Measurements from ENCODE around the gene URB2. TPM values are rescaled to one million over a fixed set of nuclear protein-coding genes. Genes with fewer than 3 reads are reported as not detected.

Gene URB2
- total RNA-seq, 1 donor from 2014 or later = 3.5 TPM

- TF ChIP-seq CTCF (IDR thresholded peaks at IDR 0.05; ENCODE audit: borderline replicate concordance) = no peak
- peaks cover 6% of the 10 kb centered on the region for H3K4me1 ChIP-seq
- H3K27ac ChIP-seq (replicated peaks) = no peak overlapping the region
- intact Hi-C loops (cut with micrococcal nuclease) = no loop called here
- DNase-seq = no peak
- no peaks in the 10 kb centered on the region for H3K36me3 ChIP-seq
- no peaks in the 10 kb centered on the region for H3K27me3 ChIP-seq (ENCODE audit: low read depth)
- H3K9me3 ChIP-seq (replicated peaks) = no peaks in the 10 kb centered on the region
- no peak overlapping the region for H3K4me3 ChIP-seq
These were observed 46.2 kb downstream of the URB2 start for GRCh38 chr1:229672246-229672645.

GRCh38 chr1:229674042-229674441, 48.0 kb downstream of the URB2 start:
- TF ChIP-seq CTCF (IDR thresholded peaks at IDR 0.05; ENCODE audit: borderline replicate concordance) = no peak
- Histone ChIP-seq H3K36me3 (no peaks in the 10 kb centered on the region), H3K4me1 (peaks cover 2% of the 10 kb centered on the region), H3K27ac (replicated peaks) (no peak overlapping the region), H3K4me3 (no peak overlapping the region), H3K27me3 (ENCODE audit: low read depth) (no peaks in the 10 kb centered on the region), H3K9me3 (replicated peaks) (no peaks in the 10 kb centered on the region)
- DNase-seq = no peak
- intact Hi-C loops (cut with micrococcal nuclease) = no loop called here

GRCh38 chr1:229675396-229675795, 49.3 kb downstream of the URB2 start:
- no peak overlapping the region for H3K27ac ChIP-seq (replicated peaks)
- no peak for TF ChIP-seq CTCF (IDR thresholded peaks at IDR 0.05; ENCODE audit: borderline replicate concordance)
- no peak overlapping the region for H3K4me3 ChIP-seq

GRCh38 chr1:229685149-229685548, 59.1 kb downstream of the URB2 start:
- no peak for TF ChIP-seq CTCF (IDR thresholded peaks at IDR 0.05; ENCODE audit: borderline replicate concordance)
- H3K4me1 ChIP-seq = no peaks in the 10 kb centered on the region
- H3K27me3 ChIP-seq (ENCODE audit: low read depth) = no peaks in the 10 kb centered on the region
- intact Hi-C loops (cut with micrococcal nuclease) = no loop called here
- H3K4me3 ChIP-seq = no peak overlapping the region
- no peak for DNase-seq
- H3K36me3 ChIP-seq = no peaks in the 10 kb centered on the region
- peaks cover 9% of the 10 kb centered on the region for H3K9me3 ChIP-seq (replicated peaks)
- H3K27ac ChIP-seq (replicated peaks) = no peak overlapping the region

More at GRCh38 chr1:229675396-229675795, 49.3 kb downstream of the URB2 start:
- Histone ChIP-seq H3K4me1 (no peaks in the 10 kb centered on the region), H3K36me3 (no peaks in the 10 kb centered on the region), H3K27me3 (ENCODE audit: low read depth) (no peaks in the 10 kb centered on the region), H3K9me3 (replicated peaks) (no peaks in the 10 kb centered on the region)
- intact Hi-C loops (cut with micrococcal nuclease) = no loop called here
- DNase-seq = no peak

- TF ChIP-seq CTCF (IDR thresholded peaks at IDR 0.05; ENCODE audit: borderline replicate concordance) = no peak
- no peak overlapping the region for H3K27ac ChIP-seq (replicated peaks)
- peaks cover 9% of the 10 kb centered on the region for H3K9me3 ChIP-seq (replicated peaks)
- H3K36me3 ChIP-seq = no peaks in the 10 kb centered on the region
- DNase-seq = no peak
- no peaks in the 10 kb centered on the region for H3K27me3 ChIP-seq (ENCODE audit: low read depth)
- peaks cover 15% of the 10 kb centered on the region for H3K4me1 ChIP-seq
- no peak overlapping the region for H3K4me3 ChIP-seq
- intact Hi-C loops (cut with micrococcal nuclease) = no loop called here
These were observed 63.2 kb downstream of the URB2 start for GRCh38 chr1:229689273-229689672.

GRCh38 chr1:229689904-229690303, 63.9 kb downstream of the URB2 start:
- Histone ChIP-seq H3K27ac (replicated peaks) (no peak overlapping the region), H3K27me3 (ENCODE audit: low read depth) (no peaks in the 10 kb centered on the region), H3K9me3 (replicated peaks) (peaks cover 9% of the 10 kb centered on the region), H3K4me3 (no peak overlapping the region), H3K4me1 (peaks cover 21% of the 10 kb centered on the region), H3K36me3 (no peaks in the 10 kb centered on the region)
- DNase-seq = no peak
- intact Hi-C loops (cut with micrococcal nuclease) = no loop called here
- no peak for TF ChIP-seq CTCF (IDR thresholded peaks at IDR 0.05; ENCODE audit: borderline replicate concordance)
